Occipital lobe (tissue), 3 donors: ENCODE measurements around the gene OSBPL8. TPM values are rescaled to one million over a fixed set of nuclear protein-coding genes. Genes with fewer than 3 reads are reported as not detected.

Experiments
- DNase-seq: peaks from one replicate; lab custom pipeline; 2025; lab: John Stamatoyannopoulos, UW
- small RNA-seq: library from RNA; depleted of rRNA; stranded (forward); fragments of <200 nt; gene quantifications from one replicate; pipeline ENCODE3, GENCODE V24; 2014
- total RNA-seq: library from RNA; depleted of rRNA; stranded (reverse); fragments of >200 nt; gene quantifications from one replicate; pipeline ENCODE4 v1.2.3, GENCODE V29; 2014

OSBPL8 gene
- total RNA-seq, 1 donor from 2014 or later: 187 TPM

DNA sequence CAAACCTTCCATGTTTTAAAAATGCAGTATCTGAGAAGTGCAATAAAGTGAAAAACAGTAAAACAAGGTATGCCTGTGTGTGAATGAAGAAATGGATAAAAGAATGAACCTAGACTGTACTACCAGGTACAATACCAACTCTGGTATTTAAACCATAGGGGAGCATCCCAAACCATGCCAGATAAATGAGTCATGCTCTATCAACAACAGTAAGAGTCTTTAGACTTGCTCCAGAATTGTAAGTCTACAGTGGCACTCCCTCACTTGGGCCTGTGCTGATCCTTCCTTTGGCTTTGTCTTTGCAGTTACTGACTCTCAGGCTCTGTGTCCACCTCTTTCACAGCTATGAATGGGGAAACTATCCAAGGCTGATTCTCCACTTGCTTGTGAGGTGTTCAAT lies 249.5 kb downstream of the OSBPL8 start:
- no peak for DNase-seq

DNA sequence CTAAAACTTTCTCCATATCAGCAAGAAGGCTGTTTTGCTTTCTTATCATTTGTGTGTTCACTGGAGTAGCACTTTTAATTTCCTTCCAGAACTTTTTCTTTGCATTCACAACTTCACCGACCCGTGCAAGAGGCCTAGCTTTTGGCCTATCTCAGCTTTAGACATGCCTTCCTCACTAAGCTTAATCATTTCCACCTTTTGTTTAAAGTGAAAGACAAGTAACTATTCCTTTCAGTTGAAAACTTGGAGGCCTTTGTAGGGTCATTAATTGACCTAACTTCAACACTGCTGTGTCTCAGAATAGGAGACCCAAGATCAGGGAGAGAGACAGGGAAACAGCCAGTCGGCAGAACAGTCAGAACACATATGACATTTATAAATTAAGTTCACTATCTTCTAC lies 250.7 kb downstream of the OSBPL8 start:
- DNase-seq: no peak

GRCh38 chr12:76307083-76307482 lies 252.5 kb downstream of the OSBPL8 start:
- no peak for DNase-seq

DNA sequence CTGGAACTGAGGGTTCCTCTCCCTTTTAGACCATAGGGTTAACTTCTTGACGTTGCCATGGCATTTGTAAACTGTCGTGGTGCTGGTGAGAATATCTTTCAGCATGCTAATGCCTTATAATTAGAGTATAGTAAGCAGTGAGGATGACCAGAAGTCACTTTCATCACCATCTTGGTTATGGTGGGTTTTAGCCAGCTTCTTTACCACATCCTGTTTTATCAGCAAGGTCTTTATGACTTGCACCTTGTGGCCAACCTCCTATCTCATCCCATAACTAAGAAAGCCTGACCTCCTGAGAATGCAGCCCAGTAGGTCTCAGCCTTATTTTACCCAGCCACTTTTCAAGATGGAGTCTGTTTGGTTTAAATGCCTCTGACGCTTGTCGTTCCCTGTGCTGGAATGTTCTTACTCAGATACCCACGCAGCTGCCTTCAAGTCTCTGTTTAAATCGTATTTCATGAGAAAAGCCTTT lies 255.5 kb downstream of the OSBPL8 start:
- DNase-seq: no peak

DNA sequence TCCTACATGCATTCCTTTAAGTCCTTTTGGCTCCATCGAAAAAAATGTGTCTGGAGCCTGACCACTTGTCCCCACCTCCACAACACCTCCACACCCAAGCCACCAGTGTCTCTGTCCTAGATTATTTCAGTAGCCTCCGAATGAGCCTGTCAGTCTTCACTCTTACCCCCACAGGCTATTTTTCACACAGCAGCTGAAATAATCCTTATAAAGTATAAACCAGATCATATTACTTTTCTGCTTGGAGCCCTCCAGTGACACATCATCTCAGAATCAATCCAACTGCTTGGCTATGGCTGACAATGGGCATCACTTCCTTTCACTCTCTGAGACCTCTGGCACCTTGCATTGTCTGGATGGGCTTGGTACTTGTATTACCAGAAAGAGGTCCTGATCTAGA lies 256.2 kb downstream of the OSBPL8 start:
- DNase-seq: no peak

Small RNA genes within 50 kb of the gene (small RNA-seq; reads per million reads assigned to genes)
- not detected for gene RN7SKP172

Other genes starting within 250 kb of the OSBPL8 start
- 44.3 TPM for gene BBS10, start 211.4 kb downstream of the OSBPL8 start, total RNA-seq
- gene ZDHHC17, start 204.3 kb upstream of the OSBPL8 start, total RNA-seq: 300 TPM